Measurements from ENCODE around the gene HTR5A. TPM values are rescaled to one million over a fixed set of nuclear protein-coding genes. Genes with fewer than 3 reads are reported as not detected.

Gene HTR5A
- total RNA-seq, 1 experiment from 2014 or later, result not detected

GRCh38 chr7:155021699-155022145 is 48.4 kb upstream of the HTR5A start:
- Histone ChIP-seq H3K27ac (ENCODE audit: low read length) (no peak overlapping the region), H3K4me1 (ENCODE audit: control insufficient read depth, insufficient read depth, low read length) (no peaks in the 10 kb centered on the region), H3K9me3 (ENCODE audit: control insufficient read depth, insufficient read depth, low read depth, low read length) (no peaks in the 10 kb centered on the region), H3K27me3 (ENCODE audit: control insufficient read depth, insufficient read depth, low read length) (no peaks in the 10 kb centered on the region), H3K36me3 (ENCODE audit: control insufficient read depth, insufficient read depth, low read length) (no peaks in the 10 kb centered on the region), H3K4me3 (ENCODE audit: low read depth in 2 of 2, low read length in 2 of 2) (no peak overlapping the region)
- TF ChIP-seq TCF7L2 (IDR thresholded peaks at IDR 0.05; ENCODE audit: low read depth, low read length) (no peak), SIN3A (IDR thresholded peaks at IDR 0.05; ENCODE audit: borderline replicate concordance, insufficient read depth, low read depth, low read length) (no peak), POLR2AphosphoS5 (IDR thresholded peaks at IDR 0.05; ENCODE audit: low read depth, low read length) (no peak), CTCF (IDR thresholded peaks at IDR 0.05) (no peak), REST (IDR thresholded peaks at IDR 0.05; ENCODE audit: insufficient read depth in 1 of 2, low read depth in 2 of 2, low read length in 1 of 2) (no peak)
- CTCF ChIA-PET, result no interaction called here
- no peak for ATAC-seq
- BruUV-seq (replicated peaks), result no TSS peak
- no peak for DNase-seq (ENCODE audit: low read depth, low spot score)
- POLR2A ChIA-PET, result no interaction called here
- intact Hi-C loops (cut with micrococcal nuclease; ENCODE audit: unreplicated experiment), result no loop called here
- in situ Hi-C loops (cut with HindIII; ENCODE audit: low pct_unique_long_range_greater_than_20kb, low sequenced_read_pairs), result no loop called here

- intact Hi-C loops (cut with micrococcal nuclease; ENCODE audit: unreplicated experiment), result no loop called here
- no peaks in the 10 kb centered on the region for H3K4me1 ChIP-seq (ENCODE audit: control insufficient read depth, insufficient read depth, low read length)
- TF ChIP-seq REST (IDR thresholded peaks at IDR 0.05; ENCODE audit: insufficient read depth in 1 of 2, low read depth in 2 of 2, low read length in 1 of 2) (no peak), SIN3A (IDR thresholded peaks at IDR 0.05; ENCODE audit: borderline replicate concordance, insufficient read depth, low read depth, low read length) (no peak), CTCF (IDR thresholded peaks at IDR 0.05) (no peak), TCF7L2 (IDR thresholded peaks at IDR 0.05; ENCODE audit: low read depth, low read length) (no peak), POLR2AphosphoS5 (IDR thresholded peaks at IDR 0.05; ENCODE audit: low read depth, low read length) (no peak)
- in situ Hi-C loops (cut with HindIII; ENCODE audit: low pct_unique_long_range_greater_than_20kb, low sequenced_read_pairs), result no loop called here
- ChIA-PET CTCF (no interaction called here), POLR2A (no interaction called here)
- H3K36me3 ChIP-seq (ENCODE audit: control insufficient read depth, insufficient read depth, low read length), result no peaks in the 10 kb centered on the region
- DNase-seq (ENCODE audit: low read depth, low spot score) (no peak), ATAC-seq (no peak)
- no peaks in the 10 kb centered on the region for H3K27me3 ChIP-seq (ENCODE audit: control insufficient read depth, insufficient read depth, low read length)
- no peak overlapping the region for H3K4me3 ChIP-seq (ENCODE audit: low read depth in 2 of 2, low read length in 2 of 2)
- no TSS peak for BruUV-seq (replicated peaks)
- H3K9me3 ChIP-seq (ENCODE audit: control insufficient read depth, insufficient read depth, low read depth, low read length), result no peaks in the 10 kb centered on the region
- no peak overlapping the region for H3K27ac ChIP-seq (ENCODE audit: low read length)
Measured at GRCh38 chr7:155027879-155028278, 42.2 kb upstream of the HTR5A start.
